ENCODE results near the gene KRT13.

KRT13 gene

DNA sequence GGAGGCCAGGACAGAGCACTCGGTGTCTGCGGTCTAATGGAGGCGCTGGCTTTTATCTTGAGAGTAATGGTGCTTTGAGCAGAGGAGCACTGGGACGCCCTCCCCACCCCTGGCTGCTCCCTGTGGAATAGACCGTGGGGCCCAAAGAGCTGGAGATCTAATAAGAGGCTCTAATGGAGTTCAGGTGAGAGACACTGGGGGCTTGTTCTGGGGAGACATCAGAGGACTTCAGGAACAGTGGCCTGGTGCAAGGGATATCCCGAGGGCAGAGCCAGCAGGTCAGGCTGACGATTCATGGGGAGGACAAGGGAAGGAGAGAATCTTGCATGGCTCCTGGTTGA lies 32.2 kb upstream of the KRT13 start:
- no peak for FAIRE-seq

DNA sequence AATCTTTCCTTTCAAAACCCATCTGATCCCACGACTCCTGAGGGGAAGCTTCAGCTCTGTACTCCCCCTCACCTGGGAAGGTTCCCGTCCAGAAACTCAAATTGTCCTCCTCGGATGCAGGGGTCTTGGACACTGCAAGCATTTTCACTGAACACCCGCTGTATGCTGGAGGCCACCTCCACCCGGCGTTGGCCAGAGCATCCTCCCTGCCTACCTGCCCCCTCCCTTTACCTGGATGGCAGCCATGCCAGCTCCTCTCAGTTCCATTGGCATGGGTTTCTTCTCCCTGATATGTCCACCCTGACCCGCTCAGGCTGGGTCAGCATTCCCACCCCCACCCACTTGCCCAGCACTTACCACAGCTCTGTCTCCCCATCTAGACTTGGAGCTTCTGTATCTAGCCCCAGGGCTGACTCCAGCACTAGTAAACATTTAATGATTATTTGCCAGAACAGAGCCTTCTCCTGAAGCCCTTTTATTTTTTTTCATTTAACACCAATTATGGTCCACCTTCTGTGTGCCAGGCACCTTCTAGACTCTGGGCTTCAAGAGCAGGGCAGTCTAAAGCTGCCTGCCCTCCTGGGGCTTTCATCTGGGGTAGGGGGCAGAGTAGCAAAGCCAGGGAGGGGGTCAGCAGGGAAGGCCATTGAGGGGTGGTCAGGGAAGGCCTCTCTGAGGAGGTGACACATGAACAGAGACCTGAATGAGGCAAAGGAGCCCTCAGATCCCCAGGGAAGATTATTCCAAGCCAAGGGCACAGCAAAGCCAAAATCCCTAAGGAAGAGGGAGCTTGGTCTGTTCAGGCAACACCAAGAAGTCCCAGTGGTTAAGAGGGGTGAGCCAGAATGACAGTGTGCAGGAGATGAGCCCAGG lies 31.6 kb upstream of the KRT13 start:
- FAIRE-seq, result no peak

DNA sequence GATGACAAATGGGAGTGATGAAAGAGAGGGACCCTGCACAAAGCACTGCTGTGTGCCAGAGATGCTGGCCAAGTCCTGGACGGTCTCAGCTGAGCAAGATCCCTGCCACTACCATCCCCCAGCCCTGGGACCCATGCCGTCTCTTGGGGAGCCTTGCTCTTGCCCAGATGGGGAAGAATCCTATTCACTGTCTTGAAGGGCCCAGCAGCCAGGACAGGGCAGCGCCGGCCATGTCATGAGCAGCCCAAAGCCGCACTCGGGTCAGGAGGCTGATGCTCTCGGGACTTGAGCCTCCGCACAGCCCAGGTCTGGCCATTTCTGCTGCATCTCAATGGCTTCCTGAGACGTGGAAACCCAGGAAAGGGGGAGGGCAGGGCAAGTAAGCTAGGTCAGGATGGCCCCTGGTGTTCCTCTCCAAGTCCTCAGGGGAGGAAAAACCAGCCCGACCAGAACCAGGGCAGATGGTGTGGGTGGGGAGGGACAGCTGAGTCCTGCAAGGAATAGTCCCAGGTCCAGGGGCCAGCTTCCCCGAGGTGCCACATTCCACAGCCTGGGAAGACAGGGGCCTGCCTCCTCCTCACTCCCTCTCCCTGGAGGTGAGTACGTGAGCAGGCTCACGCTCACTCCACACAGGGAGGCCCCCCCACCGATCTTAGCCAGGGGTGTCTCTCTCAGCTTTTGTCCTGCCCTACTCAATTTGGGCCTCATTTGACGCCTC lies 30.5 kb upstream of the KRT13 start:
- no peak for FAIRE-seq

DNA sequence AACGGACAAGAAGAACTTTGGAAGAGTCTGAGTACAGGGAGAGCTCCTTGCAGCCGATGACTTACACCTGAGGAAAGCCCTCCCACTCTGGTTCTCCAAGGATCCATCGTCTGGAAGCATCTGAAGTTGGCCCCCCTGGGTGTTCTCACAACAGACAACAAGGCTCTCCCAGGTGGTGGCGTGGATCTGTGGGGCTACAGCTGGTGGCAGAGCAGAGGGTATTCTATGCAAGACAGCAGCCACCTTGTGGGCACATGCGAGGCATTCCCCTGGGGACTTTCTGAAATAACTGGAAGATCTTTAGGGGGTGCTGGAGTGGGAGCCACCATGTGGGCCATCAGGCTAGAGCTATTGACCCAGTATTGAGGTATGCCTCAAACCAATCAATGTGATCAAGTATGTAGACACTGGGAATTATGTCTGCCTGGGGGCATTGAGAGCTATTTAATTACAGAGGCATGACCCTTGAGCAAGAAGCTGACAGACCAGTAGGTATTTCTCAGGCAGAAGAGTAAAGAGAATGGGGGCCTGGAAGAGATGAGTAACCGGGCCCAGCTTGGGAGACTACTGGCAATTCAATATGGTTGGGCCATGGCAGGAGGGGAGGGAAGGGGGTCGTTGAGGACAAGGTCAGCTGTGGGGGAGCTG lies 29.6 kb upstream of the KRT13 start:
- no peak for FAIRE-seq

DNA sequence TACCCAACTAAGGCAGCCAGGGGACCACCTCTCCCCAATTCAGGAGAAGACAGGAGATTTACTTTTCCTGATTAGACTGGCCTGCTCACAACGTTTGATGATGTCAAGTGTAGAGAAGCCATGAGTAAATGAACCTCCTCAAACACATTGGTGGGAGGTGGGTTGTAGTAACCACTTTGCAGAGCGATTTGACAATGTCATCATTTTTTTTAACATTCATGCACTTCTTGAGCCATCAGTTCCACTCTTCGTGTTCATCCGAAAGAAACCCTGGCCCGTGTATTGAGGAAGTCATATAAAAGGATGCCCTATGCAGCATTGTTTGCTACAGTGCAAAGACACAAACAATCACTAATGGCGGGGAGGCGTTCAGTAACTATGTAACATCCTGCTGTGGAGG lies 28.2 kb upstream of the KRT13 start:
- no peak for FAIRE-seq

DNA sequence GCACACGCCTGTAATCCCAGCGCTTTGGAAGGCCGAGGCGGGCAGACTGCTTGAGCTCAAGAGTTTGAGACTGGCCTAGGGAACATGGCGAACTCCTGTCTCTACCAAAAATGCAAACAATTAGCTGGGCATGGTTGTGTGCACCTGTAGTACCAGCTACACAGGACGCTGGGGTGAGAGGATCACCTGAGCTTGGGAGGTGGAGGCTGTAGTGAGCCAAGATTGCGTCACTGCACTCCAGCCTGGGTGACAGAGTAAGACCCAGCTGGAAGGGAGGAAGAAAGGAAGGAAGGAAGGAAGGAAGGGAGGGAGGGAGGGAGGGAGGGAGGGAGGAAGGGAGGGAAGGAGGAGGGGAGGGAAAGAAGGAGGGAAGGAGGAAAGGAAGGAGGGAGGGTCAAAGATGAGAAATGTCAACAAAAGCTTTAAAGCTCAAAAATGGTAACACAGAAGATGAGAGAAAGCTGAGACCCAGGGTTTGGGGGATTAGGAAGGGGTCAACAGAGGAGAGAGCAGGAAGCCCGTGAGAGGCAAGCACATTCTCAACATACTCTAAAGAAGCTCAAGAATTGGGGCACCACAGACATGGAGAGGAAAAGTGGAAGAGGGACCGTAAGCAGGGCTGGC lies 27.6 kb upstream of the KRT13 start:
- FAIRE-seq, result no peak

DNA sequence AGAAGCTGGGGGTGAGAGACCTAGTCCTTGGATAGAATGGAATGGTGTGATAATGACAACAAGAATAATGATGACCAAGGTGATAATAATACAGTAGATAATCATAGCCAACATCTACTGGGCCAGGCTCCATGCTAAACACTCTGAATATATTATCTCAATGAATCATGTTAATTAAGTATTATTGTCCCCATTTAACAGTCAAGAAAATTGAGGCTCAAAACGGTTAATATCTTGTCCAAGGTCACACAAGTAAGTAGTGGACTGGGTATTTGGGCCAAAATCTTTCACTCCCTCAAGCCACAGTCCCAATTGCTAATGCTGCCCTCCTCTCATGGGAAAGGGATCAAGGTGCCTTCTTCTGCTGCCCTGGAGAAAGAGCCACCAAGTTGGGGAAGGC lies 26.6 kb upstream of the KRT13 start:
- FAIRE-seq, result no peak

DNA sequence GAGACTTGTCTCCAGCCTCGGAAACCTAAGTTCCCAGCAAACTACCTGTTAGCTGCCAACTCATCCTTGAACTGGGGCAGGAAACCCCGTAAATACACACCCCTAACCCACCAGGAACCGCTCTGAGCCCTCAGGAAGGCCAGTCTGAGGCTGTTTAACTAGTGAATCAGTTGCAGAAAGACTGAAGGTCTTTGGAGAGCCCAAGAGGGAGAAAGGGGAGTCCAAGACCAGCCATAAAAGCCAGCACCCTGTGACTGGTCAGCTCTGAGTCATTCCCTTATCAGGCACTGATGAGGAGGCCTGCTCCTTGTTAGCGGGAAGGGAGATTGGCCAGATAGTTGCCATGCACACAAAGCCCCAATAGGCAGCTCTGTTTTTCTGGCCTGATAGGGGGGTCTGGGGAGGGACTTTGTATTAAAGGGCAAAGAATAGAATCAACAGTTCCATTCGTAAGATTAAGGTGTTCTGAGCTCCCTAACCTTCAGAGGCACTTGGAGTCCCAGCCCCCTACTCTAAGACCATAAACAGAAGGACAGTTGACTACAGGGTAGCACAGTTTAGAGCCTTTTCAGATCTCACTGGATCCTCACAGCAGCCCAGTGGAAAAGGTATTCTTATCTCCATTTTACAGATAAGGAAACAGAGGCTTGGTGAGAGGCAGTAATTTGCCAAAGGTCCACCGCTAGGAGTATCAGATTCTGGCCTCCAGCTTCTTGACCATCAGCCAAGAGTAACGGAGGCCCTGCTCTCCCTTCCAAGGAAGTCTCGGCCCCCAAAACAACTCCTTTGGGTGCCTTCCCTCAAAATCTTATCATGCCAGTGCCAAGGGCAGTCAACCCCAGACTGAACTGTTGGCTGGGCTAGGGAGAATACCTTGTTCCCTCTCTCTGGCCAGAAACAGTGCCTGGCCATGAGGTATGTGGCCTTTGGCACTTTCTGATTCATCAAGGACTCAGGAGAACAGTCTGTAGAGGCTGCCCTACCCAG lies 24.9 kb upstream of the KRT13 start:
- FAIRE-seq, result no peak

DNA sequence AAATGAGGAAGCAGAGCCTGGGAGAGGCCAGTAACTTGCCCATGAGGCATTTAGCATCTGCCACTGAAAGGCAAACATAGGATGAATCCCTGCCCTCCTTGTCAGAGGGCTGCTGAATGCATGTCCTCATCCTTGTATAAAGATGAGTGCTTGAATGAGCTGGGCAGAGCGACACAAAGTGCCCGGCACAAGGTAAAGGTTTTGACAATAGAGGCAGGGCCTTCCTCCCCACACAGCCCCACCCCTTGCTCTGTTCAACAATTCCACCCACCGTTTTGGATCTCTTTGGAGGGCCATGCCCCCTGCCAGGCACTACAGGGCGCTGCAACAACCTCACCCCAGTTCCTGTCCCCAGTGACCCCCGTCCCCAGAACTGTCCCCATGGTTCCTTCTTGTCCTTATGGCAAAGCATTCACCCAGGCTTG lies 24.1 kb upstream of the KRT13 start:
- no peak for FAIRE-seq

DNA sequence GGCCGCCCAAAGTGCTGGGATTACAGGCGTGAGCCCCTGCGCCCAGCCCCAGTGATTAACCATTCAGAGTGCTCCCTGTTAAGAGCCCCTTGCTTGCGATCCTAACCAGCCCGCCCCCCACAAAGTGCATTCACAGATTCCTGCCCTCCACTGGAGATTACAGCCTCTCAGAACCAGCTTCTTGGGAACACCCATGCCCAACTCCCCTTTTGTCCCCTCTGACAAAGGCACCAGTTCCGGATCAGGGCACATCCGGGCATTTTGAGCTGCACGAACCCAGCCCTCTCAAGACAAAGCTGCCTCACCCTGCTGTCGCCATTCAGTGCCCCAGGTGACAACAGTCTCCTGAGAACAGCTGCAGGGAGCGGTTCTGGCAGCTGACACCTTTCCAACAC lies 23.5 kb upstream of the KRT13 start:
- no peak for FAIRE-seq

DNA sequence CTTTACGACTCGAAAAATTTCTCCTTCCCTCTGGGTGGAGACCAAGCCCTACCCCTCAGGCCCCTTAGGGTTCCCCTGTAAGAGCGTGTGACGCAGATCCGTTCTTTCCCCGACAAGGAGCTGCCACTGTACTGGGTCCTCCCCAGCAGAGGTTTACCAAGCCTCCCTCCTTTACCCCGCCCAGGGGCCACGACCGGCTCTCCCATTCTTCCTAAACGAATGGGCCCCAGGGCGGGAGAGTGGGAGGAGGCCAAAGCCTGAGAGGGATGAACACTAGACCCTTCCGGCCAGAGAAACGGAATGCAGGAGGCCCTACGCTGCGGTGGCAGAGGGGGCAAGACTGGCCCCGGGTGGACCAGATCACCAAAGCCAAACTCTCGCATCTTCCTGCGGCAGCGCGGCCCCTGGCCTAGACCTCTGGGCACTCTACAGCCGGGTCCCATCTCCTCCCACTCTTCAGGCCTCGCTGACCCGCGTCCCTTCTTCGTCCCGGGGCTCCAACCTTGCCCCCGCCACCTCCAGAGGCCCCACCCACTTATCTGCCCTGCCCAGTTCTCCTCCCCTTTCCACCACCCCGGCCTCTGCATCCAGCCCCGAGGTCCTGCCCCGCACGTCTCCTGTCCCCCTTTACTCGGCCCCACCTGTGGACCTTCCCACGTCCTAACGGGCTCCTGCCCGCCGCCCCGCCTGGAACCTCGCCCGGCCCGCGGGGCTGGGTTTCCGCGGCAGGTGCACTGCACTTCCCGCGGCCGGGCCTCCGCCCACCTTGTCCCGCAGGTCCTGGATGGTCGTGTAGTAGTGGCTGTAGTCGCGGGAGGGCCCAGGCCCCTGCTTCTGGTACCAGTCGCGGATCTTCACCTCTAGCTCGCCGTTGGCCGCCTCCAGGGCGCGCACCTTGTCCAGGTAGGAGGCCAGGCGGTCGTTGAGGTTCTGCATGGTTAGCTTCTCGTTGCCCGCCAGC lies 21.9 kb upstream of the KRT13 start:
- no peak for FAIRE-seq

DNA sequence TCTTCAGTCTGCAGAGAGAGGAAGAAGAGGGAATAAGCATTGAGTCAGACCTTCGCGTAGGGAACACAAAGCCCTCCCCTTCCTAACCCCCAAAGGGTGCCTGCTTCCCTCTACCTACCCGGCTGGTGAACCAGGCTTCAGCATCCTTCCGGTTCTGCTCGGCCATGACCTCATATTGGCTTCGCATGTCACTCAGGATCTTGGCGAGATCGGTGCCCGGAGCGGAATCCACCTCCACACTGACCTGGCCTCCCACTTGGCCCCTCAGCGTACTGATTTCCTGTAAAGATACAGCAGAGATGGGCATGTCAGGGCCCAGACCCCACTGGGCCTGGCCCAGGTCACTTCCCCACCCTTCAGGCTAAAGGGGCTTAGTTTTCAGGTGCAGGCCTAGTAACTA lies 18.8 kb upstream of the KRT13 start:
- no peak for FAIRE-seq

DNA sequence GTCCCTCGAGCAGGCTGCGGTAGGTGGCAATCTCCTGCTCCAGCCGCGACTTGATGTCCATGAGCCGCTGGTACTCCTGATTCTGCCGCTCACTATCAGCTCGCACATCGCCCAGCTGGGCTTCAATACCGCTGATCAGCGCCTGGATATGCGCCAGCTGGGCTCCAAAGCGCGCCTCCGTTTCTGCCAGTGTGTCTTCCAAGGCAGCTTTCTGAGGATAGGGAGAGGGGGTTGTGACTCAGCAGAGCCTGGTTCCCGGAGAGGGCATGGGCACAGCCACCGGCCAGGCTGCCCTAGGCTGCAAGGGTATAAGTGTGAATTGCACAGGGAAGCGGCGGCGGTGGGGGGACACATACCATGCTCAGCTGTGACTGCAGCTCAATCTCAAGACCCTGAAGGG lies 18.4 kb upstream of the KRT13 start:
- FAIRE-seq, result no peak

DNA sequence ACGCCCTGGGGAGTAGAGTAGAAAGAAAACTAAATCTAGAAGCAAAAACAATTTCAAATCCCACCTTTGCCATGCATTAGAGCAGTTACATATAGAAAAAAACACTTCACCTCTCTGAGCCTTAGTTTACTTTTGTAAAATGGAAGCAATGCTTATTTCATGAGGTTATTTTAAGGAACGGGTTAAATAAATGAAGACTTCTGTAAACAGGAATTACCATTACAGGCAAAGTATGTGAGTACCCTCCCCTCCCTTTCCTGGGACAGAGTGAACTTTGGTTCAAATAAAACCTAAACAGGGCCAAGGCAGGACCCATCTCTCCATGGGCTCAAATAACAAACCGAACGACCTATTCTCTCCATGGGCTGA lies 17.8 kb upstream of the KRT13 start:
- FAIRE-seq, result no peak

DNA sequence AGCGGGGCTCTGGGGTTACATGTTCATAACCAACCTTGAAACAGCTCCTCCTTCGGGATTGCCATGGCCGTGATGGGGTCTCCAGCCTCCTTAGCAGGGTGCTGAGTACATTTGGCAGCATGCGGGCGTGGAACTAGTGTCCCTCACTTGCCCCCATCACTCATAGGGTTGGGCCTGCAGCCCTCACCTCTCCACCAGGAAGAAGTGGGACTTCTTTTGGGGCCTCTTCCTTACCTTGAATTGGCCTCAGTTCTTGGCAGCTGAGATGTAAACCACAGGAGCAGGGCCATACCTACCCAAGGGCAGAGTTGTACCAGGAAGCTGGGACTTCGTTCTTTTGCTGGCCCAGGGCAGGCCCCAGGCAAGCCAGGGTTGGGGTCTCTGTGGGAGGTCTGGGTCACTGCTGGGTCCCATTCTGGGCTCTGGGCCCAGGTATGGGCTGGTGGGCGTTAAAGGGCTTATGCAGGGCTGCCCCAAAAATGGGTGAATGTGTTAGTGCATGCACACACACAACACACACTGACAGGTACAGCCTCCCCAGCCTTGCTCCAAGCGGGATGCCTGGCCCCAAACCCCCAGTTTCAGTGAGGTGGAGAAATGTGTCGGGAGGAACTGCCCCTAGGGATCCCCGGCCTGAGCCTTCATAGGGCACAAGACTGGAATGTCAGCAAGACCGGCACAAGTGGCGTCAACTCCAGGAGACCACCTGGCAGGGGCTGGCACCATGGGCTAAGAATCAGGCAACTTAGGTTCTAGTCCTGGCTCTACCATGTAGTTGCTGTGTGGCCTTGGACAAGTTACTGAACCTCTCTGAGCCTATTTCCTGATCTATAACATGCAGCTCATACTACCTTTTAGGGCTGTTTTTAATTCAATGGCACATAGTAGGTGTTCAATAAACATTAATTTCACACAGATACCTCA lies 17.2 kb upstream of the KRT13 start:
- no peak for FAIRE-seq

DNA sequence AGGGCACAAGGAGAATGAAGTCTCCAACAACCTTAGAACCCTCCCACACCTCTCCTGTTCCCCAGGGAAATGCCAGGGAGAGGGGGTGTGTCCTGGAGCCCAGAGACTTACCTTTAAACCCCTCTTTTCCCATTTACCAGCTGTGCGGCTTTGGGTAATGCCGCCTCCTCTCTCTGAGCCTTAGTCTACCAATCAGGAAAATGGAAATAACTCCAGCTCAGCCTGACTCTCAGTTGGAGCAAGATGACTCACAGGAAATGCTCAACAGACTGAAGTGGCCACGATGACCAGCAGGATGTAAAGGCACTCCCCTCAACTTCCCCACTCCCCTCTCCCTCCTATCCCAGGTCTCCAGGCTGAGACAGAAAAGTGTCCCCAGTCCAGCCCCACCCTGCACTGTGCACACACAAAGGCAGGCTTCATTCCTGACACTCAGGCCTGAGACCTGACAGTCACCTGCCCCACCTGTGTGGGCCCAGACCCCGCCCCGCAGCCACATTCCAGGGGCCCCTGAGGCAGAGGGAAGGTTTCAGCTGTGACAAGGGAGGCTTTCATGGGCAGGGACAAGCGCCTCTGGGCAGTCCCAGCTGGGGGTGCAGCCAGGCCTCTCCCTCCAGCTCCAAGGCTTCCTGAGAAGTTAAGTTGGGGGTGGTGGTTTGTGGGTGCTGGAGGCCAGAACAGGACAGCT lies 16.3 kb upstream of the KRT13 start:
- no peak for FAIRE-seq

DNA sequence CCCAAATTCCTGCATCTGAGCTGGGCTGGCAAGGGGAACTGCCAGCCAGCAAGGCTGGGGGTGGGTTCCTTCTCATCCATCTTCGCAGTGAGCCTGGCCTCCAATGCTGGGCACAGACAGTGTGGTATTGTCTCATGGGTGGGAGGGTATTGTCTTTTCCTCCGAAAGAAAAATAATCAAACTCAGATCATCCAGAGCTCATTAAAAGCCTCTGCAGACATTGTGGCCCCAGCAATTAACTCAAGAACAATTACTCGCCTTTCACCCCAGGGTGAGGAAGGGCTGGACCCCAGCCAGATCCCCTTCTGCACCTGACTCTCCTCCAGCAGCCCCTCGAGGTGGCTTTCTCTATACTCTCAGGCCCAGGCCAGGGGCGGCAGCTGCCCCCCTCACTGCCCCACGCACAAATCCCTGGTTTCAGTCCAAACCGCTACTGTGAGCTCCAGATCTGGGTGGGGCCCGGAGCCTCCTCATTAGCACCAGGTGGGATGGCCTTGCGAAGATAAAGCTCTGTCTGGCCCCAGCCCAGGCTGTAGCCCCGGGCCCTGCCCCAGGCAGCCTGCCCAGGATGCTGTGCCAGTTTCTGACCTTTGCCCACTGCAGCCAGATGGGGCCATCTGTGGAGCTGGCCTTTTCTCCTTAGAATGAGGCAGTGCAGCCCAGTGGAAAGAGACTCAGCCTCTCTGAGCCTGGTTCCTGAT lies 15.6 kb upstream of the KRT13 start:
- FAIRE-seq, result no peak

DNA sequence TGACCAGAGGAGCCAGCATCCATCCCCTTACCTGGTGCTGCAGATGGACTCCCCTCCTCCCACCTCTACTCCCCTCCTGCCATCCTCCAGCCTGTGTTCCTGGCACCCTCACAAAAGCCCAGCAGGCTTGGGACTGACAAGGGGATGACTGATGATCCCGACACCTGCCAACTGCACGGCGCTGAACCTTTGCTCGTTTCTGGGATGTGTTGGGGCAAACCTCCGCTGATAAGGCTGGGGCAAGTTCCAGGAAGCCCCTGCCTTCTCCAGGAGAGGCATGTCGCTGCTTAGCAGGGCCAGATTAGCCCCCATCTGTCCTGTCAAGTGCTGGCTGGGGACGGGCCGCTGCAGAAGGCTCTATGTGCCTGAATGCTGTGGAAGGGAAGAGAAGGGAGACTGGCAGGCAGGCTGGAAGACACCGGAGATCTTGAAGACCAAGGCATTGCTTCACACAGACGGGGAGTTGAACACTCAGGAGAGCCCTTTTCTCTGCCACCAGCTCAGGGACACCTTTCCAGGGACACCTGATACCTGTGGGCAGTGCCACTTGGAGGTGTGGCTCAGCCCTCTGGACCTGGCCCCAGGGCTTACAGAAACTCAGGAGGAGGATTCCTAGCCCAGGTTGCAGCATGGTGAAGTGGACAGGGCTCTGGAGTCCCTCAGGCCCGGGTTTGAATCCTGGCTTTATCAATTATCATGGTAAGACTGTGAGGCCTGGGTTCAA lies 14.3 kb upstream of the KRT13 start:
- FAIRE-seq, result no peak

Data from G401.6 (cell line).